Prostate gland (tissue), 2 donors: ENCODE measurements around the gene RPTOR.

Experiments used
- CTCF ChIP-seq, 4 experiments: fragments of 200-600 bp in 2 of 4; fragments of 450-650 bp in 2 of 4; sonication (generic) in 2 of 4; IDR thresholded peaks; 1 replicate in 3 of 4; 2 replicates in 1 of 4; pipeline ENCODE4 v1.5.1; 2016 to 2019; ENCODE audit warnings: antibody characterized with exemption in 4 of 4, mild to moderate bottlenecking in 2 of 4, moderate library complexity in 2 of 4
- POLR2A ChIP-seq: fragments of 450-650 bp; IDR thresholded peaks from one replicate; pipeline ENCODE4 v1.6.1; 2016; ENCODE audit warnings: antibody characterized with exemption, mild to moderate bottlenecking
- POLR2AphosphoS5 ChIP-seq: sonication (generic); formaldehyde crosslinking; IDR thresholded peaks from one replicate; pipeline ENCODE4 v1.6.1; 2017; ENCODE audit warnings: antibody characterized with exemption

- TF ChIP-seq POLR2AphosphoS5 (no peak), CTCF (IDR thresholded peaks at IDR 0.05) (no peak), POLR2A (no peak)
Measured at GRCh38 chr17:80755650-80756405, 211.2 kb downstream of the RPTOR start.
